Measurements from ENCODE around the gene CASZ1. TPM values are rescaled to one million over a fixed set of nuclear protein-coding genes. Genes with fewer than 3 reads are reported as not detected.

Gene CASZ1
- total RNA-seq, 1 donor from 2014 or later: 9.2 TPM

DNA sequence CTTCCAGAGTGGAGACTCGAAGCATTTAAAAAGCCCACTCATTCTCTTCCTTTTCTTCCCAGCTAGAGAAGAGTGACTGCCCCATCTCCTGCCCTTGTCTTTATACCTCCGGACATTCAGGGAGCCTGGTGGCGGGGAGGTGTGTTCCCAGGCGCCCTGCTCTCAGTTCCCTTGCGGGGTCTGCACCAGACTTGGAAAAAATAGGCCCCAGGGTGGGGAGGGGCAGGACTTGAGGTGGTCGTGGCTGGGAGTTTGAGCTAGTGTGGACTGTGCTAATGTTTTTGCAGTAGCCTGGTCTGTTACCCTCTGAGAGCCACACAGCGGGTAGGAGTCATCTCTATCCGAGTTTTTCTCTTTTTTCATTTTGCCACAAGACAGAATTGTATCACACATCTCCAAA is 182.6 kb downstream of the CASZ1 start:
- FAIRE-seq (no peak), DNase-seq (ENCODE audit: low read depth) (no peak)
- Histone ChIP-seq H3K4me3 (ENCODE audit: low read depth, low read length) (no peak overlapping the region), H3K27me3 (ENCODE audit: control insufficient read depth, insufficient read depth, low read length) (no peaks in the 10 kb centered on the region), H3K36me3 (ENCODE audit: control insufficient read depth, insufficient read depth, low read length) (peaks cover 2% of the 10 kb centered on the region)
- TF ChIP-seq, protein P1, sequence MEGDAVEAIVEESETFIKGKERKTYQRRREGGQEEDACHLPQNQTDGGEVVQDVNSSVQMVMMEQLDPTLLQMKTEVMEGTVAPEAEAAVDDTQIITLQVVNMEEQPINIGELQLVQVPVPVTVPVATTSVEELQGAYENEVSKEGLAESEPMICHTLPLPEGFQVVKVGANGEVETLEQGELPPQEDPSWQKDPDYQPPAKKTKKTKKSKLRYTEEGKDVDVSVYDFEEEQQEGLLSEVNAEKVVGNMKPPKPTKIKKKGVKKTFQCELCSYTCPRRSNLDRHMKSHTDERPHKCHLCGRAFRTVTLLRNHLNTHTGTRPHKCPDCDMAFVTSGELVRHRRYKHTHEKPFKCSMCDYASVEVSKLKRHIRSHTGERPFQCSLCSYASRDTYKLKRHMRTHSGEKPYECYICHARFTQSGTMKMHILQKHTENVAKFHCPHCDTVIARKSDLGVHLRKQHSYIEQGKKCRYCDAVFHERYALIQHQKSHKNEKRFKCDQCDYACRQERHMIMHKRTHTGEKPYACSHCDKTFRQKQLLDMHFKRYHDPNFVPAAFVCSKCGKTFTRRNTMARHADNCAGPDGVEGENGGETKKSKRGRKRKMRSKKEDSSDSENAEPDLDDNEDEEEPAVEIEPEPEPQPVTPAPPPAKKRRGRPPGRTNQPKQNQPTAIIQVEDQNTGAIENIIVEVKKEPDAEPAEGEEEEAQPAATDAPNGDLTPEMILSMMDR (IDR thresholded peaks at IDR 0.05; ENCODE audit: insufficient read depth, low read length, severe bottlenecking): no peak

DNA sequence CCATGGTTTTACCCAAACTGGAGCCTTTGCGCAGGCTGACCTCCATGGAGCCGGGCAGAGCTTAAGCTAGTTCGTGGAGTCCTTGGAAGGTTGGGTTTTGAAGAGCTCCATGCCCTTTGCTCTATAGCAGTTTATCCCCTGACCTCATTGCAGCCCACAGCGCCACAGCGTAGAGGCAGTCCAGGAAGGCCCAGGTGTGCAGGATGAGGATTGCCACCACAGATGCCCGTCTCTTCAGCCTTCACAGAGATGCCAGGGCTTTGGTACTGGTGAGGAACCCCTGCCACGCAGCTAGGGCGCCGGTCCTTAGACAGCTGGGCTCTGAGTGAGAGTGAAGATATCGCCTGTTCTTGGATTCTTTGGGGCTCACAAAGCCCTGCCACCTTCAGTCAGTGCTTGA is 183.1 kb downstream of the CASZ1 start:
- DNase-seq (ENCODE audit: low read depth) (no peak), FAIRE-seq (no peak)
- Histone ChIP-seq H3K27me3 (ENCODE audit: control insufficient read depth, insufficient read depth, low read length) (no peaks in the 10 kb centered on the region), H3K36me3 (ENCODE audit: control insufficient read depth, insufficient read depth, low read length) (no peaks in the 10 kb centered on the region), H3K4me3 (ENCODE audit: low read depth, low read length) (no peak overlapping the region)
- TF ChIP-seq, protein P1 (IDR thresholded peaks at IDR 0.05; ENCODE audit: insufficient read depth, low read length, severe bottlenecking): no peak

DNA sequence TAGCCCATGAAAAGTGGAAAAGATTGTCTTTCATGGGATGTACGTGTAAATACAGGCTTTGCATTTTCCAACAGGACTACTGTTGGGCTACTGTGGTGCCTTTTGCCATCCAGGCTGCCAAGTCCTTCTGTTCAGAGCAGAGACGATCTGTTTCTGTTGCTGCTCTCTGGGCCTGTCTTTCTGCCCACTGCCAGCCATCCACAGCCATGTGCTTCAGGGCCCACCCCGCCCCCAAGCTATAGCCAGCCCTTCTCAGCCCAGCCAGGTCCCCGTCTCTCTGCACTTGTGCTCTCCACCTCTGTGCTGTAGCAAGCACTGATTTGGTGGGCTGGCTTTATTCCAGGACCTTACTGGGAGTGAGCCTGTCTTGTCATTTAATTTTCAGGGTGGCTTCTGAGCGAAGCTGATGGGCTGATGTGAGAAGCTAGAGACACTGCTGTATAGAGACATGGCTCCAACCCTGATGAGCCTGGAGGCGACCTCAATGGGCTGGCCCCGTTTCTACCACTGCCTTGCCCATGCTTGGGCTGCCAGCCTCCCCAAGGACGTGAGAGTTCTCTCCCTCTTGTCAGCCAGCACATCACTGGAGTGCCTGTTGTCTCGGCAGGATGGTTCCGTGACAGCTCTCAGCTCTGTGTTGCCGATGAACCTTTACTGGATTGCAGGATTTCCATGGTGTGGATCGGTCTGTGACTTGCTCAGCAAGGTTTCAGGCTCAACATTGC is 183.8 kb downstream of the CASZ1 start:
- H3K4me3 ChIP-seq (ENCODE audit: low read depth, low read length): no peak overlapping the region
- TF ChIP-seq, protein P1 (IDR thresholded peaks at IDR 0.05; ENCODE audit: insufficient read depth, low read length, severe bottlenecking): no peak
- H3K27me3 ChIP-seq (ENCODE audit: control insufficient read depth, insufficient read depth, low read length): no peaks in the 10 kb centered on the region
- no peak for DNase-seq (ENCODE audit: low read depth)
- no peak for FAIRE-seq
- H3K36me3 ChIP-seq (ENCODE audit: control insufficient read depth, insufficient read depth, low read length): no peaks in the 10 kb centered on the region

DNA sequence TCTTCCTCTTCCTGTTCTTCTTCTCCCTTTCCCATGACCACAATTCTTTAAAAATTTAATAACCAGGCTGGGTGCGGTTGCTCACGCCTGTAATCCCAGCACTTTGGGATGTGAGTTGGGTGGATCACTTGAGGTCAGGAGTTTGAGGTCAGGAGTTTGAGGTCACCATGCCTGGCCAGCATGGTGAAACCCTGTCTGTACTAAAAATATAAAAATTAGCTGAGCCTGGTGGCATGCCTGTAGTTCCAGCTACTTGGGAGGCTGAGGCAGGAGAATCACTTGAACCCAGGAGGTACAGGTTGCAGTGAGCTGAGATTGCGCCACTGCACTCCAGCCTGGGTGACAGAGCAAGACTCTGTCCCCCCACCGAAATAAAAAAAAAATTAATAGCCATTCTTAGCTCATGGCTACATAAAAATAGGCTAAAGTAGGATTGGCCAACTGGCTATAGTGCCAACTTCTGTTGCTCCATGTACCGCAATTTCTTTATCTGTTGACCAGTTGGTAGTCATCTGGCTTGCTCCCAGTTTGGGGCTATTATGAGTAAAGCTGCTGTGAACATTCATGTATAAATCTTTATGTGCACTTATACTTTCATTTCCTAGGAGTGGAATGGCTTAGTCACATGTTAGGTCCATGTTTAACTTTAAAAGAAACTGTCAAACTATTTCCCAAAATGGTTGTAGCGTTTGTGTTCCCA is 185.4 kb downstream of the CASZ1 start:
- TF ChIP-seq, protein P1 (IDR thresholded peaks at IDR 0.05; ENCODE audit: insufficient read depth, low read length, severe bottlenecking): no peak
- DNase-seq (ENCODE audit: low read depth) (no peak), FAIRE-seq (no peak)
- Histone ChIP-seq H3K36me3 (ENCODE audit: control insufficient read depth, insufficient read depth, low read length) (no peaks in the 10 kb centered on the region), H3K4me3 (ENCODE audit: low read depth, low read length) (no peak overlapping the region), H3K27me3 (ENCODE audit: control insufficient read depth, insufficient read depth, low read length) (no peaks in the 10 kb centered on the region)

DNA sequence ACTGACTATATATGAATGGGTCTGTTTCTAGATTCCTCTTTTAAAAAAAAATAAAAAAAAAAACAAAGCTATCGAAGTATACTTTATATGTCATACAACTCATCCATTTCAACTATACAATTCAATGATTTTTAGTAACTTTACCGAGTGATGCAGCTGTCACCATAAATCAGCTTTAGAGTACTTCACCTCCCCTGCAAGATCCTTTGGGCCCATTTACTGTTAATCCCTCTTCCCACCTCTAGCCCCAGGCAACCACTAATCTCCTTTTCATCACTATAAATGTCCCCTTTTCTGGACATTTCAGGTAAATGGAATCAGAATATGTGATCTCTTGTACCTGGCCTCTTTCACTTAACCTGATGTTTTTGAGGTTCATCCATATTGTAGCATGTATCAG is 187.8 kb downstream of the CASZ1 start:
- Histone ChIP-seq H3K27me3 (ENCODE audit: control insufficient read depth, insufficient read depth, low read length) (no peaks in the 10 kb centered on the region), H3K36me3 (ENCODE audit: control insufficient read depth, insufficient read depth, low read length) (no peaks in the 10 kb centered on the region), H3K4me3 (ENCODE audit: low read depth, low read length) (no peak overlapping the region)
- FAIRE-seq: no peak
- DNase-seq (ENCODE audit: low read depth): no peak
- TF ChIP-seq, protein P1 (IDR thresholded peaks at IDR 0.05; ENCODE audit: insufficient read depth, low read length, severe bottlenecking): no peak

All from bronchial epithelial cell (primary cell).